C4-2B (cell line): ENCODE data around the gene IFT22.

ENCODE experiments used
- CTCF ChIP-seq: fragments of 450-650 bp; conservative IDR thresholded peaks from 2 replicates; pipeline ENCODE4 v1.5.1; 2017; ENCODE audit warnings: mild to moderate bottlenecking
- ZFX ChIP-seq: fragments of 450-650 bp; IDR thresholded peaks from 2 replicates; pipeline ENCODE4 v1.6.1; 2017

DNA sequence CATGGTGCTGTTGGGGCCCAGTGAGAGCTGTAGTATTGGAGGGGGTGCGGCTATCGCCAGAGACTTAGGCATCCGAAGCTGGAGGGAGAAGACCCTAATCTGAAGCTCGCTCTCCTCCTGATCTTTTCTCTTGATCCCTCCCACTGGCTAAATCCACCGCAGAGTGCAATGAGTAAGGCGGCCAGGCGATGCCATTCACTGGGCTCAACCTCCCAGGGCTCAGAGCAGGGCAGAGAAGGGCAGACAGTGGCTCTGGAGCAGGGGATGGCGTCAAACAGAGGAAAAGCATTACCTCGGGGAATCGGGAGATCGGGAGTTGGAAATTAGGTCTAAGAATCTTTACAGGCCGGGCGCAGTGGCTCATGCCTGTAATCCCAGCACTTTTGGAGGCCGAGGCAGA, 18.8 kb upstream of the IFT22 start:
- TF ChIP-seq CTCF (no peak), ZFX (no peak)
